Spleen (tissue), 11 donors: ENCODE results near the gene WDR73. TPM values are rescaled to one million over a fixed set of nuclear protein-coding genes. Genes with fewer than 3 reads are reported as not detected.
"Not testable (repeated sequence)": the region's sequence is repeated elsewhere in the genome, so short reads cannot be mapped to it uniquely, and the experiment has no call there.

Source experiments
- DNase-seq: peaks from one replicate; pipeline ENCODE4 v3.0.0-alpha.2; 2020
- H3K27ac ChIP-seq, 8 donors: fragments of 200-600 bp; sonication (generic) in 7 of 8; 1 replicate in 4 of 8; 2 replicates in 4 of 8; pipeline versions ENCODE4 v1.5.0 to v1.8.0; 2016 to 2021; ENCODE audit warnings: inconsistent platforms in 4 of 8, mild to moderate bottlenecking in 4 of 8, moderate library complexity in 1 of 8
- H3K27me3 ChIP-seq, 7 donors: fragments of 200-600 bp; sonication (generic) in 6 of 7; replicated peaks in 1 of 7; 1 replicate in 4 of 7; 2 replicates in 3 of 7; pipeline versions ENCODE4 v1.5.0 to v1.8.0; 2016 to 2021; ENCODE audit warnings: inconsistent platforms in 3 of 7, mild to moderate bottlenecking in 1 of 7
- H3K36me3 ChIP-seq, 6 donors: fragments of 200-600 bp; sonication (generic) in 5 of 6; 1 replicate in 4 of 6; 2 replicates in 2 of 6; pipeline versions ENCODE4 v1.5.0 to v1.8.0; 2016 to 2021; ENCODE audit warnings: inconsistent platforms in 2 of 6
- H3K4me1 ChIP-seq, 6 donors: fragments of 200-600 bp; sonication (generic) in 5 of 6; 1 replicate in 3 of 6; 2 replicates in 3 of 6; pipeline versions ENCODE4 v1.5.0 to v1.8.0; 2016 to 2021; ENCODE audit warnings: inconsistent platforms in 3 of 6
- H3K4me3 ChIP-seq, 8 donors: fragments of 200-600 bp; sonication (generic) in 7 of 8; 1 replicate in 4 of 8; 2 replicates in 4 of 8; pipeline versions ENCODE4 v1.5.0 to v1.8.0; 2016 to 2021; ENCODE audit warnings: inconsistent platforms in 4 of 8, mild to moderate bottlenecking in 4 of 8, moderate library complexity in 2 of 8
- H3K9me3 ChIP-seq, 8 donors: fragments of 200-600 bp; sonication (generic) in 7 of 8; 1 replicate in 4 of 8; 2 replicates in 4 of 8; pipeline versions ENCODE4 v1.5.0 to v1.8.0; 2016 to 2021; ENCODE audit warnings: inconsistent platforms in 4 of 8
- CTCF ChIP-seq, 11 experiments: fragments of 200-600 bp in 7 of 11; fragments of 450-650 bp in 4 of 11; sonication (generic) in 4 of 11; IDR thresholded peaks in 8 of 11; conservative IDR thresholded peaks in 3 of 11; 1 replicate in 7 of 11; 2 replicates in 4 of 11; pipeline versions ENCODE4 v1.4.0 to v1.8.0; 2016 to 2021; ENCODE audit warnings: antibody characterized with exemption in 11 of 11, inconsistent platforms in 4 of 11, mild to moderate bottlenecking in 1 of 11
- POLR2A ChIP-seq, 3 donors: fragments of 450-650 bp; IDR thresholded peaks; one replicate each; pipeline ENCODE4 v1.5.1; 2017; ENCODE audit warnings: antibody characterized with exemption in 3 of 3, mild to moderate bottlenecking in 1 of 3
- POLR2AphosphoS5 ChIP-seq, 3 donors: sonication (generic); formaldehyde crosslinking; IDR thresholded peaks; one replicate each; pipeline ENCODE4 v1.5.1; 2017; ENCODE audit warnings: antibody characterized with exemption in 3 of 3
- WGBS, 5 donors: extraction: QIAGEN DNeasy Blood & Tissue Kit in 3 of 5; methylation state at CpG; one replicate each; pipeline versions ENCODE4 v1.1.5 to v1.1.7; 2013 to 2018; 5-methylcytosine and 5-hydroxymethylcytosine counted together
- intact Hi-C: fragments of 100-400 bp; cut with DNase I; formaldehyde crosslinking; loops from one replicate; pipeline ENCODE4 v1.15.0; 2023; ENCODE audit warnings: low total_unique reads
- polyA plus RNA-seq, 3 donors: library from polyadenylated mRNA; stranded (reverse); fragments of 200-250 nt; gene quantifications; one replicate each; pipeline ENCODE4 v1.2.1, GENCODE V29; 2013
- total RNA-seq, 7 donors: library from RNA; depleted of rRNA in 3 of 7; stranded (reverse); fragments of >200 nt in 3 of 7; fragmentation: NEBNext Ultra II Directional in 4 of 7; extraction: Animal tissue kit (Norgen Biotek cat#: 25700) in 4 of 7; gene quantifications; one replicate each; pipeline versions ENCODE4 v1.1.0 to v1.2.1, GENCODE V29; 2016 to 2021
- donor health status: healthy with polysubstance abuse.
- donor health status: DM: no; HTN: no; CAD: no; lungs with moderate emphysema.
- donor health status: DM: no; HTN: no; CAD: no.
- donor health status: Bipolar disorder and iron deficiency.
- donor health status: healthy.
- donor health status: DM: no; HTN: no; CAD: no.
- donor health status: DM: yes; HTN: yes; CAD: no.

WDR73 gene
- total and polyA plus RNA-seq, 10 donors = 12.7 to 31.6 (median 24.4) TPM

- no peak for DNase-seq
- no peak overlapping the region for H3K4me3 ChIP-seq
- WGBS, 5 donors = 93 to 98% (median 95%) methylated on average over 5 to 10 of the region's 10 CpGs
- H3K4me1 ChIP-seq = peaks cover 0 to 24% (median 3%) of the 10 kb centered on the region in 6 donors
- peaks cover 0 to 100% (median 98%) of the 10 kb centered on the region in 6 donors for H3K36me3 ChIP-seq
- H3K27ac ChIP-seq = no peak overlapping the region
- peak in 1 of 3 donors; percentile 52 for TF ChIP-seq POLR2AphosphoS5 (IDR thresholded peaks at IDR 0.05)
- TF ChIP-seq CTCF (IDR thresholded peaks at IDR 0.05 in 8 of 11, conservative IDR thresholded peaks at IDR 0.05 in 3 of 11) = no peak
- TF ChIP-seq POLR2A (IDR thresholded peaks at IDR 0.05) = no peak
- H3K9me3 ChIP-seq = no peaks in the 10 kb centered on the region
- intact Hi-C loops = no loop called here
- H3K27me3 ChIP-seq = no peaks in the 10 kb centered on the region
Measured at GRCh38 chr15:84645496-84645895, 8.6 kb downstream of the WDR73 start.

DNA sequence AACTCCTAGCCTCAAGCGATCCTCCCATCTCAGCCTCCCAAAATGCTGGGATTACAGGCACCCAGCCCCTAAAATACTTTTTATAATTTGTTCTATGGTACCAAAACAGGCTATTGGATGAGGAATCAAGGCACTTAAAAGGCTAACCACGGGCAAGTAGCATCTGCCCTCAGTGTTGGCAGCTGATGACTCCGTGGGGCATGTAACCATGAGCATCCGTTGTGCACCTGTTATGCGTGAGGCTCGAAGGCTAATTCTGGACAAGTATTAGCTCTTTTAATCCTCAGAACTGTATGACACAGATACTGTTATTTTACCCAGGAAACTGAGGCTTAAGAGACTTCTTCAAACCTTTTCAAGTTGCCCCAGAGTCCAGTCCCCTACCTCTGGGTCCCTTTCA is 10.2 kb downstream of the WDR73 start:
- no peak for DNase-seq
- H3K4me3 ChIP-seq = no peak overlapping the region
- peaks cover 3 to 100% (median 99%) of the 10 kb centered on the region in 6 donors for H3K36me3 ChIP-seq
- H3K9me3 ChIP-seq = no peaks in the 10 kb centered on the region
- TF ChIP-seq POLR2AphosphoS5 (IDR thresholded peaks at IDR 0.05) = no peak
- no peak for TF ChIP-seq CTCF (IDR thresholded peaks at IDR 0.05 in 8 of 11, conservative IDR thresholded peaks at IDR 0.05 in 3 of 11)
- TF ChIP-seq POLR2A (IDR thresholded peaks at IDR 0.05) = no peak
- no peaks in the 10 kb centered on the region for H3K27me3 ChIP-seq
- 89 to 99% (median 92%) methylated on average over 6 of the region's 6 CpGs for WGBS, 5 donors
- no peak overlapping the region for H3K27ac ChIP-seq
- intact Hi-C loops = no loop called here
- peaks cover 0 to 10% (median 0%) of the 10 kb centered on the region in 6 donors for H3K4me1 ChIP-seq

GRCh38 chr15:84642640-84643039 is 11.4 kb downstream of the WDR73 start:
- peaks cover 3 to 100% (median 96%) of the 10 kb centered on the region in 6 donors for H3K36me3 ChIP-seq
- TF ChIP-seq POLR2AphosphoS5 (IDR thresholded peaks at IDR 0.05) = peak in 1 of 3 donors; percentile 1
- 50 to 99% (median 66%) methylated on average over 2 of the region's 2 CpGs for WGBS, 5 donors

DNA sequence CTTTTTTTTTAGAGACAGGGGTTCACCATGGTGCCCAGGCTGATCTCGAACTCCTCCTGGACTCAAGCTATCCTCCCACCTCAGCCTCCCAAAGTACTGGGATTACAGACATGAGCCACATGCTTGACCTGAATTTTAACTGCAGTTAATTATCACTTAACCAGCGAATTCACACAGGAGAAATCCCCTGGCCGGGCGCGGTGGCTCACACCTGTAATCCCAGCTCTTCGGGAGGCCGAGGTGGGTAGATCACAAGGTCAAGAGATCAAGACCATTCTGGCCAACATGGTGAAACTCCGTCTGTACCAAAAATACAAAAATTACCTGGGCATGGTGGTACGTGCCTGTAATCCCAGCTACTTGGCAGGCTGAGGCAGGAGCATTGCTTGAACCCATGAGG is 12.2 kb downstream of the WDR73 start:
- H3K27me3 ChIP-seq, H3K4me1 ChIP-seq, DNase-seq, H3K9me3 ChIP-seq, H3K27ac ChIP-seq, intact Hi-C loops, H3K4me3 ChIP-seq: not testable (repeated sequence)
- WGBS, 5 donors = 93 to 96% (median 94%) methylated on average over 9 of the region's 9 CpGs
- peaks cover 3 to 100% (median 94%) of the 10 kb centered on the region in 6 donors for H3K36me3 ChIP-seq

More at GRCh38 chr15:84642640-84643039, 11.4 kb downstream of the WDR73 start:
- DNase-seq, intact Hi-C loops, H3K27ac ChIP-seq, H3K27me3 ChIP-seq, H3K9me3 ChIP-seq, H3K4me1 ChIP-seq, H3K4me3 ChIP-seq: not testable (repeated sequence)

- 73 to 81% (median 78%) methylated on average over 3 of the region's 3 CpGs for WGBS, 5 donors
- peaks cover 15 to 38% (median 26%) of the 10 kb centered on the region in 6 donors for H3K4me1 ChIP-seq
- intact Hi-C loops = no loop called here
- no peak for TF ChIP-seq CTCF (IDR thresholded peaks at IDR 0.05 in 8 of 11, conservative IDR thresholded peaks at IDR 0.05 in 3 of 11)
- DNase-seq = no peak
- H3K4me3 ChIP-seq = no peak overlapping the region
- peaks cover 3 to 73% (median 57%) of the 10 kb centered on the region in 6 donors for H3K36me3 ChIP-seq
- H3K9me3 ChIP-seq = no peaks in the 10 kb centered on the region
- peak overlapping the region in 1 of 8 donors; percentile 12 for H3K27ac ChIP-seq
- no peaks in the 10 kb centered on the region for H3K27me3 ChIP-seq
Measured at GRCh38 chr15:84638103-84638502, 16.0 kb downstream of the WDR73 start.
